Endothelial cell of umbilical vein (primary cell): ENCODE results near the gene TYR.

Source experiments
- CTCF ChIP-seq, 2 donors: IDR thresholded peaks; 1 replicate in 1 of 2; 2 replicates in 1 of 2; pipeline ENCODE4 v1.5.1; 2011; ENCODE audit warnings: low read length in 2 of 2, mild to moderate bottlenecking in 2 of 2, moderate library complexity in 2 of 2, control low read depth in 1 of 2, inconsistent platforms in 1 of 2, low read depth in 1 of 2; ENCODE audit not compliant: insufficient read depth in 1 of 2; ENCODE audit errors: extremely low read depth in 1 of 2
- EZH2 ChIP-seq: IDR thresholded peaks from 2 replicates; pipeline ENCODE4 v1.6.1; 2012; ENCODE audit warnings: borderline replicate concordance, low read depth, mild to moderate bottlenecking, moderate library complexity, low read length, inconsistent platforms; ENCODE audit not compliant: severe bottlenecking
- MYC ChIP-seq: IDR thresholded peaks from one replicate; pipeline ENCODE4 v1.6.1; 2011; ENCODE audit warnings: mild to moderate bottlenecking, low read depth, low read length
- POLR2A ChIP-seq: IDR thresholded peaks from 2 replicates; pipeline ENCODE4 v1.6.1; 2012; ENCODE audit warnings: low read depth, mild to moderate bottlenecking, control low read depth, low read length
- TF ChIP-seq, protein P1 (sequence below): IDR thresholded peaks from 2 replicates; pipeline ENCODE4 v1.6.1; 2011; ENCODE audit not compliant: insufficient read depth, insufficient read length

DNA sequence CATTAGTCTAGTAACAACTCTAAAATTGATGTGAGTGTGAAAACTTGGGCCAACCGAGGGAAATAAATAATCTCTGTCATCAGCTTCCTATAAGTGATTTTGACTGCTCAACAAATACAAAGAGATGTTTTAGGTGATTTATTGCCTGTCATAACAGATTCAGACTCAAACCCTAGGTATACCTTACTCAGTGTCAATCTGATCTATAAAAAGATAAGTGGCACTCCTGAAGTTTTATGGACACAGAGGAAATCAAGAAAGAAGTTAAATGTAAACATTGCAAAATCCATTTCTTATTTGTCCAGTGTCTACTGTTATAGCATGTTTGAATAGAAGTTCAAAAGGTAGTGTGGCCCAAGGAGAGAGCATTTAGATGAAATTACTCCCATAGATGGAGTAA, 30.4 kb upstream of the TYR start:
- TF ChIP-seq EZH2 (no peak), CTCF (IDR thresholded peaks at IDR 0.05; ENCODE audit: extremely low read depth in 1 of 2, insufficient read depth in 1 of 2, low read depth in 1 of 2, low read length in 2 of 2) (no peak), POLR2A (no peak), MYC (no peak)
- TF ChIP-seq, protein P1, sequence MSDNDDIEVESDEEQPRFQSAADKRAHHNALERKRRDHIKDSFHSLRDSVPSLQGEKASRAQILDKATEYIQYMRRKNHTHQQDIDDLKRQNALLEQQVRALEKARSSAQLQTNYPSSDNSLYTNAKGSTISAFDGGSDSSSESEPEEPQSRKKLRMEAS = no peak
